HEK293 (cell line): ENCODE measurements around the gene CCDC13.

ENCODE experiments used
- CTCF ChIA-PET: fragments of 350-600 bp; formaldehyde crosslinking; extraction: SDS; loops from one replicate; lab custom pipeline; 2021; ENCODE audit warnings: antibody characterized with exemption; lab: Yijun Ruan, JAX
- POLR2A ChIA-PET: fragments of 300-600 bp; formaldehyde crosslinking; extraction: SDS; loops from one replicate; lab custom pipeline; 2020; ENCODE audit warnings: antibody characterized with exemption, inconsistent platforms; lab: Yijun Ruan, JAX
- H3K27ac ChIP-seq: fragments of 200-500 bp; sonication (Bioruptor generic); 2 replicates; pipeline ENCODE4 v1.5.1; 2014; ENCODE audit warnings: low read depth, low read length, control low read depth, inconsistent platforms; ENCODE audit errors: extremely low read depth
- H3K36me3 ChIP-seq, 2 experiments: fragments of 200-500 bp in 1 of 2; sonication (Bioruptor generic) in 1 of 2; 1 replicate in 1 of 2; 2 replicates in 1 of 2; pipeline ENCODE4 v1.5.1; 2014 to 2017; ENCODE audit warnings: inconsistent platforms in 2 of 2, low read length in 2 of 2; ENCODE audit not compliant: control insufficient read depth in 2 of 2, insufficient read depth in 1 of 2
- H3K4me1 ChIP-seq: fragments of 200-500 bp; sonication (Bioruptor generic); 2 replicates; pipeline ENCODE4 v1.5.1; 2014; ENCODE audit warnings: mild to moderate bottlenecking, low read length, inconsistent platforms; ENCODE audit not compliant: control insufficient read depth, insufficient read depth
- H3K4me3 ChIP-seq: 2 replicates; pipeline ENCODE4 v1.5.1; 2011; ENCODE audit warnings: low read depth, mild to moderate bottlenecking, control low read depth, low read length, moderate library complexity
- H3K9me3 ChIP-seq: fragments of 200-500 bp; sonication (Bioruptor generic); 2 replicates; pipeline ENCODE4 v1.5.1; 2014; ENCODE audit warnings: low read depth, low read length, inconsistent platforms; ENCODE audit not compliant: control insufficient read depth, insufficient read depth
- GFI1B ChIP-seq: fragments of 450-650 bp; formaldehyde crosslinking; IDR thresholded peaks from 2 replicates; pipeline ENCODE4 v1.5.1; 2016; ENCODE audit warnings: missing biosample characterization, missing genetic modification characterization
- ZNF394 ChIP-seq: fragments of 450-650 bp; formaldehyde crosslinking; IDR thresholded peaks from 2 replicates; pipeline ENCODE4 v1.5.1; 2016; ENCODE audit warnings: missing biosample characterization, missing genetic modification characterization, mild to moderate bottlenecking, moderate library complexity, borderline replicate concordance
- ZNF423 ChIP-seq: fragments of 450-650 bp; formaldehyde crosslinking; IDR thresholded peaks from 2 replicates; pipeline ENCODE4 v1.5.1; 2016; ENCODE audit warnings: missing biosample characterization, missing genetic modification characterization
- ZNF473 ChIP-seq: fragments of 450-650 bp; formaldehyde crosslinking; IDR thresholded peaks from 2 replicates; pipeline ENCODE4 v1.5.1; 2017; ENCODE audit warnings: missing biosample characterization, missing genetic modification characterization
- ZNF48 ChIP-seq: fragments of 450-650 bp; formaldehyde crosslinking; IDR thresholded peaks from 2 replicates; pipeline ENCODE4 v1.5.1; 2016; ENCODE audit warnings: missing biosample characterization, missing genetic modification characterization
- ZNF514 ChIP-seq: fragments of 450-650 bp; formaldehyde crosslinking; IDR thresholded peaks from 2 replicates; pipeline ENCODE4 v1.5.1; 2016; ENCODE audit warnings: missing biosample characterization, missing genetic modification characterization
- ZNF521 ChIP-seq: fragments of 450-650 bp; formaldehyde crosslinking; IDR thresholded peaks from 2 replicates; pipeline ENCODE4 v1.5.1; 2017; ENCODE audit warnings: missing biosample characterization, mild to moderate bottlenecking, missing genetic modification characterization
- ZNF544 ChIP-seq: fragments of 450-650 bp; formaldehyde crosslinking; IDR thresholded peaks from 2 replicates; pipeline ENCODE4 v1.5.0; 2017; ENCODE audit warnings: missing biosample characterization, missing genetic modification characterization
- ZNF548 ChIP-seq: fragments of 450-650 bp; formaldehyde crosslinking; IDR thresholded peaks from 2 replicates; pipeline ENCODE4 v1.5.1; 2016; ENCODE audit warnings: missing biosample characterization, missing genetic modification characterization
- ZNF585B ChIP-seq: fragments of 450-650 bp; formaldehyde crosslinking; IDR thresholded peaks from 2 replicates; pipeline ENCODE4 v1.5.1; 2016; ENCODE audit warnings: missing biosample characterization, missing genetic modification characterization
- ZNF654 ChIP-seq: fragments of 450-650 bp; formaldehyde crosslinking; IDR thresholded peaks from 2 replicates; pipeline ENCODE4 v1.5.1; 2016; ENCODE audit warnings: low read depth, missing biosample characterization, missing genetic modification characterization
- ZNF664 ChIP-seq: fragments of 450-650 bp; formaldehyde crosslinking; IDR thresholded peaks from 2 replicates; pipeline ENCODE4 v1.5.1; 2016; ENCODE audit warnings: missing biosample characterization, missing genetic modification characterization
- ZNF843 ChIP-seq: fragments of 450-650 bp; formaldehyde crosslinking; IDR thresholded peaks from 2 replicates; pipeline ENCODE4 v1.5.1; 2016; ENCODE audit warnings: missing biosample characterization, missing genetic modification characterization
- TF ChIP-seq, protein P1 (sequence below): fragments of 450-650 bp; formaldehyde crosslinking; IDR thresholded peaks from 2 replicates; pipeline ENCODE4 v1.5.1; 2016; ENCODE audit warnings: missing biosample characterization, missing genetic modification characterization
- TF ChIP-seq, protein P2 (sequence below): fragments of 450-650 bp; formaldehyde crosslinking; IDR thresholded peaks from 2 replicates; pipeline ENCODE4 v1.5.1; 2016; ENCODE audit warnings: missing biosample characterization, missing genetic modification characterization, low read depth
- TF ChIP-seq, protein P3 (sequence below): fragments of 450-650 bp; formaldehyde crosslinking; IDR thresholded peaks from 2 replicates; pipeline ENCODE4 v1.5.1; 2016; ENCODE audit warnings: missing biosample characterization, missing genetic modification characterization
- TF ChIP-seq, protein P4 (sequence below): fragments of 450-650 bp; formaldehyde crosslinking; IDR thresholded peaks from 2 replicates; pipeline ENCODE4 v1.5.0; 2017; ENCODE audit warnings: missing biosample characterization, missing genetic modification characterization, borderline replicate concordance
- TF ChIP-seq, protein P5 (sequence below): fragments of 450-650 bp; formaldehyde crosslinking; IDR thresholded peaks from 2 replicates; pipeline ENCODE4 v1.5.1; 2016; ENCODE audit warnings: missing biosample characterization, missing genetic modification characterization

CCDC13 gene

DNA sequence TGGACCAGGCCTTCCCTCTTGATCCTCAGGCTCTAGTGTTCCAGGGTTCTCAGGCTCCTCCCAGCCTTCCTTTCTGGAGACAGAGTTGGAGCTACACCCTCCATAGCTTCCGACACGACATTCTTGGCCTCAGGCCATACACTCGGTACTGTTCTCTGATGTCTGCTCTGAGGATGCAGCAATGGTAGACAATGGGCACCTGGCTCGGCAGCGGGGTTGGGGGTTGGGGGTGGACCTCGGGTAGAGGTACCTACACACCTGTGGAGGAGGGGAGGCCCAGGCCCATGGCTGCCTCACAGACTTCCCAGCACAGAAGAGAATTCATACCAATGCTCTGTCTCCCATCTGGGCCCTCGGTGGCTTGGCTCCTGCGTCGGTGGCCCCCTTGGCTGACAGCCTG is 21.4 kb downstream of the CCDC13 start:
- Histone ChIP-seq H3K4me1 (no peaks in the 10 kb centered on the region), H3K36me3 (no peaks in the 10 kb centered on the region), H3K4me3 (no peak overlapping the region), H3K27ac (no peak overlapping the region), H3K9me3 (no peaks in the 10 kb centered on the region)
- ChIA-PET POLR2A (no interaction called here), CTCF (interaction anchor here (0.6 to 1.4 kb wide), 2 partner anchors 68 to 180 kb away, joined by 3 to 4 read pairs; no protein-coding TSS in a partner anchor)
- TF ChIP-seq GFI1B (tag by site-specific recombination) (no peak), ZNF521 (no peak), ZNF654 (tag by site-specific recombination) (no peak), ZNF548 (no peak), ZNF514 (tag by site-specific recombination) (no peak)
- TF ChIP-seq, protein P1, sequence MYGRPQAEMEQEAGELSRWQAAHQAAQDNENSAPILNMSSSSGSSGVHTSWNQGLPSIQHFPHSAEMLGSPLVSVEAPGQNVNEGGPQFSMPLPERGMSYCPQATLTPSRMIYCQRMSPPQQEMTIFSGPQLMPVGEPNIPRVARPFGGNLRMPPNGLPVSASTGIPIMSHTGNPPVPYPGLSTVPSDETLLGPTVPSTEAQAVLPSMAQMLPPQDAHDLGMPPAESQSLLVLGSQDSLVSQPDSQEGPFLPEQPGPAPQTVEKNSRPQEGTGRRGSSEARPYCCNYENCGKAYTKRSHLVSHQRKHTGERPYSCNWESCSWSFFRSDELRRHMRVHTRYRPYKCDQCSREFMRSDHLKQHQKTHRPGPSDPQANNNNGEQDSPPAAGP (tag by site-specific recombination) = no peak
- TF ChIP-seq, protein P2, sequence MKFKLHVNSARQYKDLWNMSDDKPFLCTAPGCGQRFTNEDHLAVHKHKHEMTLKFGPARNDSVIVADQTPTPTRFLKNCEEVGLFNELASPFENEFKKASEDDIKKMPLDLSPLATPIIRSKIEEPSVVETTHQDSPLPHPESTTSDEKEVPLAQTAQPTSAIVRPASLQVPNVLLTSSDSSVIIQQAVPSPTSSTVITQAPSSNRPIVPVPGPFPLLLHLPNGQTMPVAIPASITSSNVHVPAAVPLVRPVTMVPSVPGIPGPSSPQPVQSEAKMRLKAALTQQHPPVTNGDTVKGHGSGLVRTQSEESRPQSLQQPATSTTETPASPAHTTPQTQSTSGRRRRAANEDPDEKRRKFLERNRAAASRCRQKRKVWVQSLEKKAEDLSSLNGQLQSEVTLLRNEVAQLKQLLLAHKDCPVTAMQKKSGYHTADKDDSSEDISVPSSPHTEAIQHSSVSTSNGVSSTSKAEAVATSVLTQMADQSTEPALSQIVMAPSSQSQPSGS (tag by site-specific recombination) = no peak
- TF ChIP-seq, protein P3, sequence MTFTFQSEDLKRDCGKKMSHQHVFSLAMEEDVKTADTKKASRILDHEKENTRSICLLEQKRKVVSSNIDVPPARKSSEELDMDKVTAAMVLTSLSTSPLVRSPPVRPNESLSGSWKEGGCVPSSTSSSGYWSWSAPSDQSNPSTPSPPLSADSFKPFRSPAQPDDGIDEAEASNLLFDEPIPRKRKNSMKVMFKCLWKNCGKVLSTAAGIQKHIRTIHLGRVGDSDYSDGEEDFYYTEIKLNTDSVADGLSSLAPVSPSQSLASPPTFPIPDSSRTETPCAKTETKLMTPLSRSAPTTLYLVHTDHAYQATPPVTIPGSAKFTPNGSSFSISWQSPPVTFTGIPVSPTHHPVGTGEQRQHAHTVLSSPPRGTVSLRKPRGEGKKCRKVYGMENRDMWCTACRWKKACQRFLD (tag by site-specific recombination) = no peak

DNA sequence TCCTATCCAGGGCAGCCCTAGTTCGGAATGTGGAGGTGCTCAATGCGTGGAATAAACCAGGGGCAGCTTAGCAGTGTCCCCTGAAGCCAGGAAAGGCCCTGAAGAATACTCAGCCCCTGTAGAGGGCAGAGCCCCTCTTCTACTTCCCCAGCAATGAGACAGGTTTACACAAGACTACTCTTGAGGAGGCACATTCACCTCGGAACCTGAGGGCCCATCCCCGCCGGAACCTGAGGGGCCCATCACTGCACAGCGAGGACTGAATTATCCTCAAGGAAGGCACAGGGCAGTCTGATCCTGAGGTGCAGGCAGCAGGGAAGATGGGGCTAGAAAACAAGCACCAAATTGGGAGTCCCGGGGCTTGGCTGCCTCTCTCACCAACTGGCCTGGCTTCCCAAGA is 22.2 kb downstream of the CCDC13 start:
- ChIA-PET POLR2A (no interaction called here), CTCF (interaction anchor here (1.4 kb wide), 1 partner anchor 179 kb away, joined by 4 read pairs; no protein-coding TSS in a partner anchor)
- Histone ChIP-seq H3K27ac (no peak overlapping the region), H3K36me3 (no peaks in the 10 kb centered on the region), H3K4me1 (no peaks in the 10 kb centered on the region), H3K9me3 (no peaks in the 10 kb centered on the region), H3K4me3 (no peak overlapping the region)
- TF ChIP-seq ZNF423 = no peak
- no peak for TF ChIP-seq ZNF843
- TF ChIP-seq ZNF544 (tag by site-specific recombination) = no peak
- TF ChIP-seq ZNF394 (tag by site-specific recombination) = no peak
- TF ChIP-seq ZNF585B (tag by site-specific recombination) = no peak
- TF ChIP-seq ZNF48 (tag by site-specific recombination) = no peak

DNA sequence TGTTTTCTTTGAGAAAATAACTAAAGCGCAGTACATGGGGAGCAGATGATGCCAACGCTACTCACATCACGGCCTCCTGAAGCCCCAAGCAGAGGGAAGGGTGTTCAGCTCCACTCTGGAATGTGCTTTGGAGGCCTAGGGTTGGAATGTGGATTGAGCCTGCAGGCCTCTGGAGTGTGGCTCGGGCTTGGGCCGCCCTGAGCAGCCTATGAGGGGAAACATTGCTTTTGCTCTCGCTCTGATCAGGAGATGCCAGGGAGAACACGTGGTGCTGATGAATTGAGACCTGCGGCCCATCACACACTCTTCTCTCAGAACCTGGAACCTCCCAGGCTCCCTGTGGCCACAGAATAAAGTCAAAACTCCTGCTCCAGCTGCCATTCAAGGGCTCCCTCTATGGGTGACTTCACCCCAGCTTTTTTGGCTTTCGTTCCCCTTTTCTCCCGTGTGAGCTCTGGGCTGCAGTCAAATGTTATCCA is 23.3 kb downstream of the CCDC13 start:
- ChIA-PET CTCF (no interaction called here), POLR2A (no interaction called here)
- Histone ChIP-seq H3K4me3 (no peak overlapping the region), H3K36me3 (no peaks in the 10 kb centered on the region), H3K9me3 (no peaks in the 10 kb centered on the region), H3K27ac (no peak overlapping the region), H3K4me1 (no peaks in the 10 kb centered on the region)
- TF ChIP-seq, protein P4, sequence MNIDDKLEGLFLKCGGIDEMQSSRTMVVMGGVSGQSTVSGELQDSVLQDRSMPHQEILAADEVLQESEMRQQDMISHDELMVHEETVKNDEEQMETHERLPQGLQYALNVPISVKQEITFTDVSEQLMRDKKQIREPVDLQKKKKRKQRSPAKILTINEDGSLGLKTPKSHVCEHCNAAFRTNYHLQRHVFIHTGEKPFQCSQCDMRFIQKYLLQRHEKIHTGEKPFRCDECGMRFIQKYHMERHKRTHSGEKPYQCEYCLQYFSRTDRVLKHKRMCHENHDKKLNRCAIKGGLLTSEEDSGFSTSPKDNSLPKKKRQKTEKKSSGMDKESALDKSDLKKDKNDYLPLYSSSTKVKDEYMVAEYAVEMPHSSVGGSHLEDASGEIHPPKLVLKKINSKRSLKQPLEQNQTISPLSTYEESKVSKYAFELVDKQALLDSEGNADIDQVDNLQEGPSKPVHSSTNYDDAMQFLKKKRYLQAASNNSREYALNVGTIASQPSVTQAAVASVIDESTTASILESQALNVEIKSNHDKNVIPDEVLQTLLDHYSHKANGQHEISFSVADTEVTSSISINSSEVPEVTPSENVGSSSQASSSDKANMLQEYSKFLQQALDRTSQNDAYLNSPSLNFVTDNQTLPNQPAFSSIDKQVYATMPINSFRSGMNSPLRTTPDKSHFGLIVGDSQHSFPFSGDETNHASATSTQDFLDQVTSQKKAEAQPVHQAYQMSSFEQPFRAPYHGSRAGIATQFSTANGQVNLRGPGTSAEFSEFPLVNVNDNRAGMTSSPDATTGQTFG (tag by site-specific recombination) = no peak
- TF ChIP-seq ZNF473 (tag by site-specific recombination) = no peak
- no peak for TF ChIP-seq ZNF664 (tag by site-specific recombination)
- TF ChIP-seq, protein P5, sequence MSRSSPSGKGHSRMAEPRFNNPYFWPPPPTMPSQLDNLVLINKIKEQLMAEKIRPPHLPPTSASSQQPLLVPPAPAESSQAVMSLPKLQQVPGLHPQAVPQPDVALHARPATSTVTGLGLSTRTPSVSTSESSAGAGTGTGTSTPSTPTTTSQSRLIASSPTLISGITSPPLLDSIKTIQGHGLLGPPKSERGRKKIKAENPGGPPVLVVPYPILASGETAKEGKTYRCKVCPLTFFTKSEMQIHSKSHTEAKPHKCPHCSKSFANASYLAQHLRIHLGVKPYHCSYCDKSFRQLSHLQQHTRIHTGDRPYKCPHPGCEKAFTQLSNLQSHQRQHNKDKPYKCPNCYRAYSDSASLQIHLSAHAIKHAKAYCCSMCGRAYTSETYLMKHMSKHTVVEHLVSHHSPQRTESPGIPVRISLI (tag by site-specific recombination) = no peak
